ENCODE results near the gene TRIM72.

DNA sequence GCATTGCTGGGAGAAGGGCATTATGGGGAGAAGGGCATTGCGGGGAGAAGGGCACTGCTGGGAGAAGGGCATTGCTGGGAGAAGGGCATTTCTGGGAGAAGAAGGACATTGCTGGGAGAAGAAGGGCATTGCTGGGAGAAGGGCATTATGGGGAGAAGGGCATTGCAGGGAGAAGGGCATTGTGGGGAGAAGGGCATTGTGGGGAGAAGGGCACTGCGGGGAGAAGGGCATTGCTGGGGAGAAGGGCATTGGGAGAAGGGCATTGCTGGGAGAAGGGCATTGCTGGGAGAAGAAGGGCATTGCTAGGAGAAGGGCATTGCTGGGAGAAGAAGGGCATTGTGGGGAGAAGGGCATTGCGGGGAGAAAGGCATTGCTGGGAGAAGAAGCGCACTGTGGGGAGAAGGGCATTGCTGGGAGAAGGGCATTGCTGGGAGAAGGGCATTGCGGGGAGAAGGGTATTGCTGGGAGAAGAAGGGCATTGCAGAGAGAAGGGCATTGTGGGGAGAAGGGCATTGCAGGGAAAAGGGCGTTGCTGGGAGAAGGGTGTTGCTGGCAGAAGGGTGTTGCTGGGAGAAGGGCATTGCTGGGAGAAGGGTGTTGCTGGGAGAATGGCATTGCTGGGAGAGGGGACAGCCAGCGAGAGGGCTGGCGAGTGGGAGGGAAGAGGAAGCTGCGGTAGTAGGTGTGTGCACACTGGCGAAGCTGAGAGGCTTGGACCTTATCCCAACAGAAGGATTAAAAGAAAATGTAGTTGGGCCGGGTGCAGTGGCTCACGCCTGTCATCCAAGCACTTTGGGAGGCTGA, 7.6 kb downstream of the TRIM72 start:
- TF ChIP-seq, protein P1, sequence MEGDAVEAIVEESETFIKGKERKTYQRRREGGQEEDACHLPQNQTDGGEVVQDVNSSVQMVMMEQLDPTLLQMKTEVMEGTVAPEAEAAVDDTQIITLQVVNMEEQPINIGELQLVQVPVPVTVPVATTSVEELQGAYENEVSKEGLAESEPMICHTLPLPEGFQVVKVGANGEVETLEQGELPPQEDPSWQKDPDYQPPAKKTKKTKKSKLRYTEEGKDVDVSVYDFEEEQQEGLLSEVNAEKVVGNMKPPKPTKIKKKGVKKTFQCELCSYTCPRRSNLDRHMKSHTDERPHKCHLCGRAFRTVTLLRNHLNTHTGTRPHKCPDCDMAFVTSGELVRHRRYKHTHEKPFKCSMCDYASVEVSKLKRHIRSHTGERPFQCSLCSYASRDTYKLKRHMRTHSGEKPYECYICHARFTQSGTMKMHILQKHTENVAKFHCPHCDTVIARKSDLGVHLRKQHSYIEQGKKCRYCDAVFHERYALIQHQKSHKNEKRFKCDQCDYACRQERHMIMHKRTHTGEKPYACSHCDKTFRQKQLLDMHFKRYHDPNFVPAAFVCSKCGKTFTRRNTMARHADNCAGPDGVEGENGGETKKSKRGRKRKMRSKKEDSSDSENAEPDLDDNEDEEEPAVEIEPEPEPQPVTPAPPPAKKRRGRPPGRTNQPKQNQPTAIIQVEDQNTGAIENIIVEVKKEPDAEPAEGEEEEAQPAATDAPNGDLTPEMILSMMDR (conservative IDR thresholded peaks at IDR 0.05 in 1 of 2, IDR thresholded peaks at IDR 0.05 in 1 of 2; ENCODE audit: extremely low read depth in 1 of 2, insufficient read depth in 1 of 2, low read depth in 1 of 2, low read length in 2 of 2): no peak
- no peak for TF ChIP-seq EZH2 (IDR thresholded peaks at IDR 0.05; ENCODE audit: borderline replicate concordance, low read length)
